Thoracic aorta (tissue), 2 donors: ENCODE results near the gene PRPH. TPM values are rescaled to one million over a fixed set of nuclear protein-coding genes. Genes with fewer than 3 reads are reported as not detected.

Experiments used
- ATAC-seq: fragments of 150-250 bp; one replicate; pipeline ENCODE4 v1.8.0; 2017; ENCODE audit warnings: low read depth; ENCODE audit not compliant: insufficient number of reproducible peaks, low FRiP score
- DNase-seq: peaks from one replicate; pipeline ENCODE4 v3.0.0-alpha.2; 2020; ENCODE audit warnings: low spot score
- H3K27ac ChIP-seq, 2 donors: fragments of 200-600 bp; sonication (generic); 1 replicate in 1 of 2; 2 replicates in 1 of 2; pipeline ENCODE4 v1.5.1; 2016; ENCODE audit warnings: mild to moderate bottlenecking in 2 of 2, moderate library complexity in 2 of 2
- H3K27me3 ChIP-seq: fragments of 200-600 bp; sonication (generic); replicated peaks from 2 replicates; pipeline ENCODE4 v1.6.0; 2016; ENCODE audit warnings: mild to moderate bottlenecking; ENCODE audit not compliant: insufficient read depth
- H3K36me3 ChIP-seq: fragments of 200-600 bp; sonication (generic); one replicate; pipeline ENCODE4 v1.5.1; 2016
- H3K4me1 ChIP-seq, 2 donors: fragments of 200-600 bp; sonication (generic); 1 replicate in 1 of 2; 2 replicates in 1 of 2; pipeline versions ENCODE4 v1.5.1 to v1.6.0; 2016; ENCODE audit warnings: low read depth in 2 of 2, mild to moderate bottlenecking in 1 of 2; ENCODE audit not compliant: control insufficient read depth in 1 of 2
- H3K4me3 ChIP-seq: fragments of 200-600 bp; sonication (generic); 2 replicates; pipeline ENCODE4 v1.5.1; 2016; ENCODE audit warnings: mild to moderate bottlenecking
- H3K9me3 ChIP-seq: fragments of 200-600 bp; sonication (generic); 2 replicates; pipeline ENCODE4 v1.5.1; 2016
- CTCF ChIP-seq: fragments of 200-600 bp; sonication (generic); IDR thresholded peaks from one replicate; pipeline ENCODE4 v1.5.1; 2019; ENCODE audit warnings: antibody characterized with exemption
- total RNA-seq, 2 donors: library from RNA; depleted of rRNA; stranded (reverse); fragments of >200 nt; gene quantifications; one replicate each; pipeline versions ENCODE4 v1.1.0 to v1.2.3, GENCODE V29; 2016

Gene PRPH
- total RNA-seq, 2 donors from 2014 or later, result 2.5 TPM; not detected in 1

- no peak for TF ChIP-seq CTCF
- Histone ChIP-seq H3K27ac (peak overlapping the region; percentile 37 to 68), H3K4me1 (peaks cover 15 to 35% of the 10 kb centered on the region in 2 donors), H3K4me3 (no peak overlapping the region), H3K27me3 (no peaks in the 10 kb centered on the region), H3K36me3 (no peaks in the 10 kb centered on the region), H3K9me3 (no peaks in the 10 kb centered on the region)
- no peak for ATAC-seq
- DNase-seq, result no peak
Measured at GRCh38 chr12:49259452-49259851, 35.5 kb upstream of the PRPH start.

DNA sequence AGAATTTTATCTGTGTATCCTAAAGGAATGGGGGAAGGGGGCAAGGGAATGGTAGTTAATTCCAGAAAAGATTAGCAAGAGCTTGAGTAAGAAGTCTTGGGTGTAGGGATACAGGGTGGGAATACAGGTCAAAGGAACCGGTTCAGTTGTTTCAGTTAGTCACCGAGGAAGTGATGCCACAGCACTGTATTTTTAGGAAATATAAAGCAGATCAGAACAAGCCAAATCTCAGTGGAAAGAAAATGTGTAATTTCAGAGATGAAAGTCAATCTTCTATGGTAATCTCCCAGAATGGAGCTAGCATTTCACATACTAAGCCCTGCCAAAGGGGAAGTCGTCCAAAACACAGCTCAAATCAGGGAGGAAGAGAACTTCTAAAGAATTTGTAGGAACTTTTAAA is 34.8 kb upstream of the PRPH start:
- Histone ChIP-seq H3K36me3 (no peaks in the 10 kb centered on the region), H3K27me3 (no peaks in the 10 kb centered on the region), H3K4me1 (peaks cover 15 to 35% of the 10 kb centered on the region in 2 donors), H3K4me3 (peak overlapping the region; percentile 6), H3K27ac (peak overlapping the region; percentile 24 to 68), H3K9me3 (no peaks in the 10 kb centered on the region)
- no peak for TF ChIP-seq CTCF
- DNase-seq (no peak), ATAC-seq (peak; percentile 5)

GRCh38 chr12:49260571-49261363 is 34.2 kb upstream of the PRPH start:
- Histone ChIP-seq H3K9me3 (no peaks in the 10 kb centered on the region), H3K36me3 (no peaks in the 10 kb centered on the region), H3K27me3 (no peaks in the 10 kb centered on the region), H3K27ac (peak overlapping the region; percentile 24 to 68), H3K4me3 (peak overlapping the region; percentile 6), H3K4me1 (peaks cover 15 to 37% of the 10 kb centered on the region in 2 donors)
- ATAC-seq (no peak), DNase-seq (no peak)
- TF ChIP-seq CTCF, result no peak

- ATAC-seq (no peak), DNase-seq (no peak)
- peaks cover 21 to 47% of the 10 kb centered on the region in 2 donors for H3K4me1 ChIP-seq
- no peak overlapping the region for H3K4me3 ChIP-seq
- no peak overlapping the region for H3K27ac ChIP-seq
- H3K9me3 ChIP-seq, result no peaks in the 10 kb centered on the region
- no peaks in the 10 kb centered on the region for H3K36me3 ChIP-seq
- no peaks in the 10 kb centered on the region for H3K27me3 ChIP-seq
- TF ChIP-seq CTCF, result no peak
Measured at GRCh38 chr12:49261721-49262120, 33.2 kb upstream of the PRPH start.

DNA sequence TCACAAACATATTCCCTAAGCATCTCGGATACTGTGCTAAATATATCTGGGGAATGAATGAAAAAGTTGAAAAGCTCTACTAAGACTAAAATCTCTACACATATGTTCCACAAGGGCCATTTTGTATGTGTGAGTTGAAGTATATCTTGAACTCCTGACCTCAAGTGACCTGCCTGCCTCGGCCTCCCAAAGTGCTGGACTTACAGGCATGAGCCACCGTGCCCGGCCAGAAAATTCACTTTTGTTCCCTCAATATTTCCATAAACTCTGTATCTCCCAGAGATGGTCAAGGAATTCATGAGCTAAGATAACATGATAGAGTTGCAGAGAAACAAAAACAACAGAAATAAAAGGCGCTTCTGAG is 31.6 kb upstream of the PRPH start:
- H3K27ac ChIP-seq, result no peak overlapping the region
- H3K4me1 ChIP-seq, result peaks cover 35 to 64% of the 10 kb centered on the region in 2 donors
- no peak overlapping the region for H3K4me3 ChIP-seq
- H3K36me3 ChIP-seq, result no peaks in the 10 kb centered on the region
- no peaks in the 10 kb centered on the region for H3K27me3 ChIP-seq
- DNase-seq (no peak), ATAC-seq (no peak)
- no peak for TF ChIP-seq CTCF
- no peaks in the 10 kb centered on the region for H3K9me3 ChIP-seq
